A549 (cell line): ENCODE measurements around the gene GFAP. TPM values are rescaled to one million over a fixed set of nuclear protein-coding genes. Genes with fewer than 3 reads are reported as not detected.

Experiments used
- ATAC-seq, 2 experiments: fragments of 200-7000 bp in 1 of 2; fragments of >200 bp in 1 of 2; cut with Nextera tagmentation in 1 of 2; cut with Tn5 transposase in 1 of 2; 3 replicates each; pipeline versions ENCODE4 v1.8.0 to v1.9.1; 2018 to 2020; ENCODE audit warnings: mild to moderate bottlenecking in 1 of 2, moderate library complexity in 1 of 2
- CTCF ChIA-PET: fragments of 300-600 bp; sonication (Branson Sonifier 250); formaldehyde crosslinking; extraction: SDS; loops from one replicate; lab custom pipeline; 2021; ENCODE audit warnings: antibody characterized with exemption, inconsistent platforms; lab: Yijun Ruan, JAX
- POLR2A ChIA-PET: fragments of 350-600 bp; formaldehyde crosslinking; extraction: SDS; loops from one replicate; lab custom pipeline; 2021; ENCODE audit warnings: antibody characterized with exemption, inconsistent platforms; lab: Yijun Ruan, JAX
- DNase-seq, 2 experiments: peaks; one replicate each; pipeline versions ENCODE4 v3.0.0 to v3.0.0-alpha.2; 2011 to 2016; ENCODE audit warnings: low read depth in 1 of 2, low spot score in 1 of 2
- FAIRE-seq: peaks from 2 replicates; lab custom pipeline; 2011; peaks lifted over from hg19 to GRCh38; lab: Jason Lieb, UNC
- H3K27ac ChIP-seq, 2 experiments: fragments of >200 bp; sonication (Bioruptor Twin); formaldehyde crosslinking; 3 replicates each; pipeline ENCODE4 v1.5.1; 2016 to 2017
- H3K4me1 ChIP-seq: fragments of >200 bp; sonication (Bioruptor Twin); formaldehyde crosslinking; 3 replicates; pipeline ENCODE4 v1.6.1; 2016
- H3K4me2 ChIP-seq: fragments of >200 bp; sonication (Bioruptor Twin); formaldehyde crosslinking; 3 replicates; pipeline ENCODE4 v1.6.1; 2016
- H3K4me3 ChIP-seq: fragments of >200 bp; sonication (Bioruptor Twin); formaldehyde crosslinking; 3 replicates; pipeline ENCODE4 v1.5.1; 2016
- H3K9me3 ChIP-seq: fragments of >200 bp; sonication (Bioruptor Twin); formaldehyde crosslinking; 3 replicates; pipeline ENCODE4 v1.6.1; 2016
- EHF ChIP-seq: fragments of 250-450 bp; sonication (Bioruptor Pico); IDR thresholded peaks from 2 replicates; pipeline ENCODE4 v1.5.0; 2020; ENCODE audit warnings: mild to moderate bottlenecking
- FOSB ChIP-seq: fragments of 250-450 bp; sonication (Bioruptor Pico); IDR thresholded peaks from 2 replicates; pipeline ENCODE4 v1.5.0; 2020; ENCODE audit warnings: mild to moderate bottlenecking, moderate library complexity
- FOXS1 ChIP-seq: fragments of 250-450 bp; sonication (Bioruptor Pico); IDR thresholded peaks from 2 replicates; pipeline ENCODE4 v1.5.0; 2020; ENCODE audit warnings: mild to moderate bottlenecking, moderate library complexity
- GATA3 ChIP-seq: IDR thresholded peaks from 2 replicates; pipeline ENCODE4 v1.6.1; 2012; ENCODE audit warnings: borderline replicate concordance
- HEYL ChIP-seq: fragments of 250-450 bp; sonication (Bioruptor Pico); IDR thresholded peaks from 2 replicates; pipeline ENCODE4 v1.8.0; 2021; ENCODE audit warnings: mild to moderate bottlenecking, moderate library complexity
- HOXA7 ChIP-seq: fragments of 250-450 bp; sonication (Bioruptor Pico); IDR thresholded peaks from 2 replicates; pipeline ENCODE4 v1.5.0; 2020; ENCODE audit warnings: mild to moderate bottlenecking, moderate library complexity
- HOXB13 ChIP-seq: fragments of 250-450 bp; sonication (Bioruptor Pico); IDR thresholded peaks from 2 replicates; pipeline ENCODE4 v1.5.0; 2020; ENCODE audit warnings: low read depth, mild to moderate bottlenecking, moderate library complexity
- JUN ChIP-seq, 2 experiments: fragments of >200 bp; sonication (Bioruptor Twin); formaldehyde crosslinking; IDR thresholded peaks; 2 replicates in 1 of 2; 3 replicates in 1 of 2; pipeline ENCODE4 v1.6.1; 2016 to 2017
- JUNB ChIP-seq: fragments of >200 bp; sonication (Bioruptor Twin); formaldehyde crosslinking; IDR thresholded peaks from 2 replicates; pipeline ENCODE4 v1.6.1; 2016
- NR3C1 ChIP-seq: fragments of >200 bp; sonication (Bioruptor Twin); formaldehyde crosslinking; IDR thresholded peaks from 3 replicates; pipeline ENCODE4 v1.6.1; 2017
- PBX3 ChIP-seq: IDR thresholded peaks from 2 replicates; pipeline ENCODE4 v1.6.1; 2012
- PHF8 ChIP-seq: fragments of 200-600 bp; sonication (generic); IDR thresholded peaks from 2 replicates; pipeline ENCODE4 v1.6.1; 2016; ENCODE audit warnings: low read depth, mild to moderate bottlenecking, antibody characterized with exemption, moderate library complexity, borderline replicate concordance
- RARB ChIP-seq: fragments of 250-450 bp; sonication (Bioruptor Pico); IDR thresholded peaks from 2 replicates; pipeline ENCODE4 v1.8.0; 2021; ENCODE audit warnings: mild to moderate bottlenecking, moderate library complexity
- RNF2 ChIP-seq: fragments of 200-600 bp; sonication (generic); IDR thresholded peaks from 2 replicates; pipeline ENCODE4 v1.6.1; 2016; ENCODE audit warnings: low read depth, mild to moderate bottlenecking, antibody characterized with exemption, moderate library complexity, borderline replicate concordance
- SMC3 ChIP-seq: fragments of >200 bp; sonication (Bioruptor Twin); formaldehyde crosslinking; IDR thresholded peaks from 3 replicates; pipeline ENCODE4 v1.6.1; 2018; ENCODE audit warnings: inconsistent platforms
- SREBF2 ChIP-seq: fragments of 450-650 bp; IDR thresholded peaks from 2 replicates; pipeline ENCODE4 v1.6.1; 2014; ENCODE audit warnings: mild to moderate bottlenecking, moderate library complexity
- TFCP2L1 ChIP-seq: fragments of 250-450 bp; sonication (Bioruptor Pico); IDR thresholded peaks from 2 replicates; pipeline ENCODE4 v1.5.0; 2021; ENCODE audit warnings: mild to moderate bottlenecking
- ZNF302 ChIP-seq: fragments of 250-450 bp; sonication (Bioruptor Pico); IDR thresholded peaks from 2 replicates; pipeline ENCODE4 v1.9.0; 2021; ENCODE audit warnings: inconsistent platforms, mild to moderate bottlenecking, moderate library complexity
- ZSCAN20 ChIP-seq: fragments of 250-450 bp; sonication (Bioruptor Pico); IDR thresholded peaks from 2 replicates; pipeline ENCODE4 v1.8.0; 2022; ENCODE audit warnings: mild to moderate bottlenecking, moderate library complexity
- whole genome bisulfite sequencing: methylation state at CpG from one replicate; pipeline ENCODE4 v1.1.6; 2017; ENCODE audit errors: missing lambda C conversion rate; 5-methylcytosine and 5-hydroxymethylcytosine counted together
- polyA plus RNA-seq, 4 experiments: library from polyadenylated mRNA; depleted of rRNA in 3 of 4; stranded (reverse); fragments of >200 nt; fragmentation: RNase III in 1 of 4; extraction: RNeasy Plus Mini Kit Qiagen cat#74134 plus additional on column Dnase treatment in 1 of 4; gene quantifications; 2 replicates in 3 of 4; 3 replicates in 1 of 4; pipeline ENCODE4 v1.2.3, GENCODE V29; 2011 to 2017
- TF ChIP-seq, protein P1 (sequence below): fragments of >200 bp; sonication (Bioruptor Twin); formaldehyde crosslinking; IDR thresholded peaks from 2 replicates; pipeline ENCODE4 v1.6.1; 2016
- TF ChIP-seq, protein P2 (sequence below): fragments of 250-450 bp; sonication (Bioruptor Pico); IDR thresholded peaks from 2 replicates; pipeline ENCODE4 v1.5.0; 2021; ENCODE audit warnings: mild to moderate bottlenecking, moderate library complexity, borderline replicate concordance

GFAP gene
- polyA plus RNA-seq, 2 of the 4 experiments (the other 2 are of a cell fraction), result 1.5 to 1.8 TPM

DNA sequence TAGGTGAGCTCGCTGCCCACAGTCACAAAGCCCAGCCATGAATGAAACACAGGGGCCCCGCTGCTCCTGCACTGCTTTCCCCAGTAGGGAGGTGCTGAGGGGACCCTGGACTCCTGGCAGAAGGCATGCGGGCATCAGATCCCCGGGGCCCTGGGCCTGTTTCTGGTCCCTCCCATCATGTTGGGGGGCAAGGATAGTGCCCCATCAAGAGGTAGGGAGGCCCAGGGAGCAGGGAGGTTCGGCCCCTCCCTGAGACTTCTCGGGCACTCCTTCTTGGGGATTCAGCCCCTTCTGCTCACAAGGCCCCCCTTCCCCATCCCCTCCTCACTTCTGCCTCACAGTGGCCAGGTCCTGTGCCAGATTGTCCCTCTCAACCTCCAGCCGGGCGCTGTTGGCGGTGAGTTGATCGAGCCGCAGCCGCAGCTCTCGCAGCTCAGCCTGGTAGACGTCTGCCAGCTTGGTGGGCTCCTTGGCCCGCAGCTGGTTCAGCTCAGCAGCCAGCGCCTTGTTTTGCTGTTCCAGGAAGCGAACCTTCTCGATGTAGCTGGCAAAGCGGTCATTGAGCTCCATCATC, 515 bp downstream of the GFAP start (continued):
- TF ChIP-seq HOXB13, result no peak

DNA sequence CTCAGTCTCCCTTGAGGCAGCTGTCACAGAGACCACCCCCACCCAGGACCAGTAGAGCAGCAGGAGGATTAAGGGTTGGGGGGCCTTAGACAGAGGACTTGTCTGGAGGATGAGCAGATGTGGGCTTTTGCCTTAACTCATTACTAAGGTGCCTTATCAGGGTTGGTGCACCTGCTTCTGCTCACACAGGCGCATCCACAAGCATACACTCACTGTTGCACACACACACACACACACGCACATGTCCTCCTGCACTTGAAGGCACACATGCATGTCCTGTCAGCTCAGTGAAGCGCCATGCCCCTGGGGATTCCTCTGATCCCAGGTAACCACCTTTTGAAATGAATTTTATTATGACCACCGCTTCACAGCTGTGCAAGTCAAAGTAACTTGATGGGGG, 1.2 kb downstream of the GFAP start:
- ChIA-PET POLR2A (no interaction called here), CTCF (interaction anchor here (1.6 to 38.3 kb wide), 6 partner anchors 9 to 185 kb away, joined by 3 to 1853 read pairs (median 162); partner anchors contain the start of genes DCAKD, EFTUD2 and KIF18B)
- Histone ChIP-seq H3K4me1 (peaks cover 44% of the 10 kb centered on the region), H3K27ac (0 out of 6 replicates have a peak overlapping the region, but pooled peaks of 1 of the 2 experiments have one; percentile 33), H3K4me2 (no peak overlapping the region), H3K4me3 (no peak overlapping the region), H3K9me3 (no peaks in the 10 kb centered on the region)
- WGBS, result 92% methylated on average over 4 of the region's 4 CpGs
- FAIRE-seq, result no peak
- ATAC-seq, result no peak
- TF ChIP-seq GATA3 (no peak), TFCP2L1 (no peak), HOXA7 (CRISPR knock-in tag) (no peak), HEYL (CRISPR knock-in tag) (no peak)
- TF ChIP-seq, protein P1, sequence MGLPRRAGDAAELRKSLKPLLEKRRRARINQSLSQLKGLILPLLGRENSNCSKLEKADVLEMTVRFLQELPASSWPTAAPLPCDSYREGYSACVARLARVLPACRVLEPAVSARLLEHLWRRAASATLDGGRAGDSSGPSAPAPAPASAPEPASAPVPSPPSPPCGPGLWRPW, result no peak
- DNase-seq, result no peak

DNA sequence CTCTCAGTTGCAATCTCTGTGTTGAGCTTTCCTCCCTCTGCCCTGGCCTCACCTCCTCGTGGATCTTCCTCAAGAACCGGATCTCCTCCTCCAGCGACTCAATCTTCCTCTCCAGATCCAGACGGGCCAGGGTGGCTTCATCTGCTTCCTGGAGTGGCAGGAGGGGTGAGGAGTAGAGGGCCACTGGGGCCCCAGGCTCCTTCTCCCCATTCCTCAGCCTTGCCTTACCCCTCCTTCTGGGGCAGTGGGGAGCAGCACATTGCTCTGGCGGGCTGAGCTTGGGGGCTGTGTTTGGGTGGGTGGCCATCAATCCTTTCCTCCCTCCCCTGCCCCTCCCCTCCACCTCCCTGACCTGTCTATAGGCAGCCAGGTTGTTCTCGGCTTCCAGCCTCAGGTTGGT, 1.6 kb downstream of the GFAP start:
- Histone ChIP-seq H3K9me3 (no peaks in the 10 kb centered on the region), H3K27ac (peak overlapping the region in 1 of 2 experiments; percentile 46; a peak in 3 of 6 replicates), H3K4me1 (peaks cover 48% of the 10 kb centered on the region), H3K4me3 (no peak overlapping the region), H3K4me2 (no peak overlapping the region)
- FAIRE-seq, result no peak
- no peak for TF ChIP-seq FOXS1 (CRISPR knock-in tag)
- TF ChIP-seq, protein P1, result no peak
- TF ChIP-seq ZNF302 (CRISPR knock-in tag), result no peak
- no peak for TF ChIP-seq RNF2
- no peak for TF ChIP-seq NR3C1
- TF ChIP-seq, protein P2, sequence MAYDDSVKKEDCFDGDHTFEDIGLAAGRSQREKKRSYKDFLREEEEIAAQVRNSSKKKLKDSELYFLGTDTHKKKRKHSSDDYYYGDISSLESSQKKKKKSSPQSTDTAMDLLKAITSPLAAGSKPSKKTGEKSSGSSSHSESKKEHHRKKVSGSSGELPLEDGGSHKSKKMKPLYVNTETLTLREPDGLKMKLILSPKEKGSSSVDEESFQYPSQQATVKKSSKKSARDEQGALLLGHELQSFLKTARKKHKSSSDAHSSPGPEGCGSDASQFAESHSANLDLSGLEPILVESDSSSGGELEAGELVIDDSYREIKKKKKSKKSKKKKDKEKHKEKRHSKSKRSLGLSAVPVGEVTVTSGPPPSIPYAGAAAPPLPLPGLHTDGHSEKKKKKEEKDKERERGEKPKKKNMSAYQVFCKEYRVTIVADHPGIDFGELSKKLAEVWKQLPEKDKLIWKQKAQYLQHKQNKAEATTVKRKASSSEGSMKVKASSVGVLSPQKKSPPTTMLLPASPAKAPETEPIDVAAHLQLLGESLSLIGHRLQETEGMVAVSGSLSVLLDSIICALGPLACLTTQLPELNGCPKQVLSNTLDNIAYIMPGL (CRISPR knock-in tag), result no peak
- TF ChIP-seq SMC3, result no peak
- TF ChIP-seq FOSB (CRISPR knock-in tag), result no peak
- TF ChIP-seq JUN (IDR thresholded peaks at IDR 0.05), result no peak
- TF ChIP-seq PHF8, result no peak
- TF ChIP-seq ZSCAN20 (CRISPR knock-in tag), result no peak
- no peak for TF ChIP-seq JUNB
- no peak for TF ChIP-seq RARB (CRISPR knock-in tag)
- no peak for TF ChIP-seq PBX3
- no peak for TF ChIP-seq SREBF2
- no peak for TF ChIP-seq EHF
- ATAC-seq, result no peak
- CTCF ChIA-PET, result interaction anchor here (0.7 to 38.3 kb wide), 8 partner anchors 10 to 185 kb away, joined by 3 to 1853 read pairs (median 62); partner anchors contain the start of genes DCAKD, EFTUD2 and KIF18B
- POLR2A ChIA-PET, result interaction anchor here (1.4 kb wide), 1 partner anchor 148 kb away, joined by 3 read pairs; the partner anchor contains the start of gene NMT1
- WGBS, result 60% methylated on average over 5 of the region's 6 CpGs
- no peak for DNase-seq
